GM18909 (cell line): Measurements from ENCODE around the gene DAGLA.
"Not testable (repeated sequence)": the region's sequence is repeated elsewhere in the genome, so short reads cannot be mapped to it uniquely, and the experiment has no call there.

Experiments
- ATAC-seq: cut with Tn5 transposase; IDR thresholded peaks from one replicate; pipeline ENCODE4 v1.9.1; 2021; ENCODE audit warnings: mild to moderate bottlenecking; ENCODE audit not compliant: unreplicated experiment, poor library complexity

Gene DAGLA

GRCh38 chr11:61659413-61660196 is 20.6 kb upstream of the DAGLA start:
- no peak for ATAC-seq

- ATAC-seq, result not testable (repeated sequence)
Measured at GRCh38 chr11:61660997-61661396, 19.2 kb upstream of the DAGLA start.

- no peak for ATAC-seq
Measured at GRCh38 chr11:61666684-61667297, 13.4 kb upstream of the DAGLA start.

GRCh38 chr11:61667684-61668305 is 12.4 kb upstream of the DAGLA start:
- no peak for ATAC-seq

- ATAC-seq, result no peak
Measured at GRCh38 chr11:61669417-61669816, 10.8 kb upstream of the DAGLA start.

GRCh38 chr11:61670626-61671025 is 9.6 kb upstream of the DAGLA start:
- no peak for ATAC-seq

- ATAC-seq, result no peak
Measured at GRCh38 chr11:61671527-61671926, 8.7 kb upstream of the DAGLA start.

- ATAC-seq, result not testable (repeated sequence)
Measured at GRCh38 chr11:61673946-61674467, 6.2 kb upstream of the DAGLA start.

- ATAC-seq, result no peak
Measured at GRCh38 chr11:61675826-61676225, 4.4 kb upstream of the DAGLA start.

GRCh38 chr11:61679296-61679695 is 895 bp upstream of the DAGLA start:
- ATAC-seq, result no peak

GRCh38 chr11:61680622-61681221 is 531 bp downstream of the DAGLA start:
- ATAC-seq, result no peak

- ATAC-seq, result no peak
Measured at GRCh38 chr11:61682093-61682732, 2.0 kb downstream of the DAGLA start.

GRCh38 chr11:61682906-61683675 is 2.9 kb downstream of the DAGLA start:
- ATAC-seq, result no peak

- ATAC-seq, result no peak
Measured at GRCh38 chr11:61683961-61684869, 4.0 kb downstream of the DAGLA start.

- ATAC-seq, result no peak
Measured at GRCh38 chr11:61684870-61685616, 4.9 kb downstream of the DAGLA start.

- no peak for ATAC-seq
Measured at GRCh38 chr11:61685617-61685967, 5.4 kb downstream of the DAGLA start.

GRCh38 chr11:61686066-61686465 is 5.9 kb downstream of the DAGLA start:
- ATAC-seq, result no peak

GRCh38 chr11:61686469-61686868 is 6.3 kb downstream of the DAGLA start:
- ATAC-seq, result no peak
